Measurements from ENCODE around the gene CUBN.

The CUBN gene

GRCh38 chr10:17073725-17074540 lies 55.7 kb downstream of the CUBN start:
- no peaks in the 10 kb centered on the region for H3K36me3 ChIP-seq (ENCODE audit: control insufficient read depth in 2 of 2, insufficient read depth in 1 of 2, low read length in 2 of 2)
- ChIA-PET CTCF (interaction anchor here (1.3 kb wide), 1 partner anchor 157 kb away, joined by 3 read pairs; no protein-coding TSS in a partner anchor), POLR2A (no interaction called here)
- H3K4me1 ChIP-seq (ENCODE audit: control insufficient read depth, insufficient read depth, low read length) = no peaks in the 10 kb centered on the region
- TF ChIP-seq ZNF311 (tag by site-specific recombination; IDR thresholded peaks at IDR 0.05; ENCODE audit: borderline replicate concordance) = no peak
- no peak for TF ChIP-seq ZNF660 (tag by site-specific recombination; IDR thresholded peaks at IDR 0.05)
- TF ChIP-seq ZNF148 (tag by site-specific recombination; IDR thresholded peaks at IDR 0.05; ENCODE audit: borderline replicate concordance) = no peak
- TF ChIP-seq BCL6B (tag by site-specific recombination; IDR thresholded peaks at IDR 0.05) = no peak
- no peak for TF ChIP-seq PBX3 (CRISPR knock-in tag; IDR thresholded peaks at IDR 0.05)
- no peak for TF ChIP-seq GLIS1 (tag by site-specific recombination; IDR thresholded peaks at IDR 0.05)
- TF ChIP-seq ZNF10 (tag by site-specific recombination; IDR thresholded peaks at IDR 0.05) = no peak
- no peak for TF ChIP-seq KLF10 (tag by site-specific recombination; IDR thresholded peaks at IDR 0.05)
- no peak overlapping the region for H3K27ac ChIP-seq (ENCODE audit: extremely low read depth, low read depth, low read length)
- H3K9me3 ChIP-seq (ENCODE audit: control insufficient read depth, insufficient read depth, low read depth, low read length) = no peaks in the 10 kb centered on the region
- H3K4me3 ChIP-seq (ENCODE audit: low read depth, low read length) = no peak overlapping the region

GRCh38 chr10:17068953-17069352 lies 60.7 kb downstream of the CUBN start:
- no peak overlapping the region for H3K27ac ChIP-seq (ENCODE audit: extremely low read depth, low read depth, low read length)
- POLR2A ChIA-PET = no interaction called here
- TF ChIP-seq ZNF548 (tag by site-specific recombination; IDR thresholded peaks at IDR 0.05) (no peak), ZNF146 (tag by site-specific recombination; IDR thresholded peaks at IDR 0.05) (0 out of 2 replicates have a peak, but pooled peaks have one; percentile 17)
- H3K4me1 ChIP-seq (ENCODE audit: control insufficient read depth, insufficient read depth, low read length) = peaks cover 16% of the 10 kb centered on the region
- H3K36me3 ChIP-seq (ENCODE audit: control insufficient read depth in 2 of 2, insufficient read depth in 1 of 2, low read length in 2 of 2) = no peaks in the 10 kb centered on the region
- H3K9me3 ChIP-seq (ENCODE audit: control insufficient read depth, insufficient read depth, low read depth, low read length) = no peaks in the 10 kb centered on the region
- H3K4me3 ChIP-seq (ENCODE audit: low read depth, low read length) = no peak overlapping the region
- CTCF ChIA-PET = interaction anchor here (1.6 kb wide), 1 partner anchor 116 kb away, joined by 5 read pairs; no protein-coding TSS in a partner anchor

- Histone ChIP-seq H3K4me1 (ENCODE audit: control insufficient read depth, insufficient read depth, low read length) (peaks cover 19% of the 10 kb centered on the region), H3K36me3 (ENCODE audit: control insufficient read depth in 2 of 2, insufficient read depth in 1 of 2, low read length in 2 of 2) (no peaks in the 10 kb centered on the region), H3K4me3 (ENCODE audit: low read depth, low read length) (no peak overlapping the region), H3K9me3 (ENCODE audit: control insufficient read depth, insufficient read depth, low read depth, low read length) (no peaks in the 10 kb centered on the region), H3K27ac (ENCODE audit: extremely low read depth, low read depth, low read length) (no peak overlapping the region)
- POLR2A ChIA-PET = no interaction called here
- CTCF ChIA-PET = interaction anchor here (0.9 to 1.2 kb wide), 2 partner anchors 10 to 116 kb away, joined by 3 read pairs; no protein-coding TSS in a partner anchor
- TF ChIP-seq ZBTB1 (tag by site-specific recombination; IDR thresholded peaks at IDR 0.05) (no peak), ZNF610 (tag by site-specific recombination; IDR thresholded peaks at IDR 0.05; ENCODE audit: borderline replicate concordance) (no peak), ZIC2 (tag by site-specific recombination; IDR thresholded peaks at IDR 0.05) (no peak), PRDM2 (tag by site-specific recombination; IDR thresholded peaks at IDR 0.05; ENCODE audit: borderline replicate concordance) (no peak), ZNF513 (tag by site-specific recombination; IDR thresholded peaks at IDR 0.05) (no peak)
These were observed 62.0 kb downstream of the CUBN start for GRCh38 chr10:17067376-17068264.
